GM19193 (cell line): ENCODE data around the gene ZNF213.

Source experiments
- POLR2A ChIP-seq: IDR thresholded peaks from 4 replicates; pipeline ENCODE4 v1.6.1; 2011; ENCODE audit not compliant: insufficient read depth, insufficient read length; ENCODE audit errors: extremely low read depth

The ZNF213 gene

DNA sequence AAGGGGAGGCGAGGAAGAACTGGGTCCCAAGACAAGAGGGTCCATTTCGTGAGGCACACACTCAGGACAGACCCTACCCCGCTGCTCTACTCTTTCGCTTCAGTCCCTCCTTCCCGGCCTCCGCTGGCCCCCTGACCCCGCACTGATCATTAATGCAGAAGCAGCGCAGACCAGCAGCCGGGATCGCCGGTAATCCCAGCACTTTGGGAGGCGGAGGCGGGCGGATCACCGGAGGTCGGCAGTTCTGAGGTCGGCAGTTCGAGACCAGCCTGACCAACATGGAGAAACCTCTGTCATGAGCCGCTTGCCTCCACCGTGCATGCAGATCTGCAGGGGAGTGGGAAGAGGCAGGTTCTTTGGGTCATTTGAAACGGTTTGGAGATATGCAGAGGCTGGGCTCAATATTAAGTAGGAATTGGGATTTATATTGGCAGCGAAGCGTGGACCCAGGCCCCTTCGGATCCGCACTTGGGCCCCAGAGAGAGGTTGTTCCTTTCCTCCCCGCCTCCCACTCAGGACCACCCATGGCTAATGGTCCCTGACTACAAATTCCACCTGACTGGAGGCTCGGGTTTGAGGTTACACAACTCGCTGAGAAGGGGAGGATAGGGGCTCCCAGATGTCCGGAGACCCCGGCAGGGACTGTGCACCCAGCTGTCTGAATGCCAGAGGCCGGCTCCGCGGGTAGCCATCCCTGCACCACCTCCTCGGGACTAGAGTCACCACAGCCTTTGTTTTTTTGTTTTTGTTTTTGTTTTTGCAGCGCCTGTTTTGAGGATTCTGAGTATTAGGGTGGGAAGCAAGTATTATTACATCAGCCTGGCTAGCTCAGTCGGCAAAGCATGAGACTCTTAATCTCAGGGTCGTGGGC lies 29.5 kb downstream of the ZNF213 start:
- no peak for TF ChIP-seq POLR2A

DNA sequence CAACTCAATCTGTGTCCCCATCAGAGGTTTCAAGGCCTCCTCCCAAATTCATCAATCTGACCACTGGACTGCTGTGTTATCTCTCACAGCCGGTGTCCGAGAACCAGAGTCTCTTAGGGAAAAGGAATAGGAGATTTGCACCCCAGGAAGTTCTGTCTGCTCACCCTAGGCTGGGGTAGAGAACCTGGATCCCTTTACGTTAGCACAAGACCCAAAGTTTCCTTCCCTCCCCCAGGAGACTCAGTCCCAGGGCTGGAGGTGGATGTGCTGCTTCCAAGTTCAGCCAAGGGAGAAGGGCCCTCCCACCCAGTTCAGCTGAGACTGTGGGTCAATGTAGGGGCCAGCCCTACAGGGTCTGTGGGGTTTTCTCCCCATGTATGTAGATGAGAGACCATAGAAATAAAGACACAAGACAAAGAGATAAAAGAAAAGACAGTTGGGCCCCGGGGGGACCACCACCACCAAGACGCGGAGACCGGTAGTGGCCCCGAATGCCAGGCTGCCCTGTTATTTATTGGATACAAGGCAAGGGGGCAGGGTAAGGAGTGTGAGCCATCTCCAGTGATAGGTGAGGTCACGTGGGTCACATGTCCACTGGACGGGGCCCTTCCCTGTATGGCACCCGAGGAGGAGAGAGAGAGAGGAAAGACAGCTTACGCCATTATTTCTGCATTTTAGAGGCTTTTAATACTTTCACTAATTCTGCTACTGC lies 30.4 kb downstream of the ZNF213 start:
- TF ChIP-seq POLR2A, result no peak

DNA sequence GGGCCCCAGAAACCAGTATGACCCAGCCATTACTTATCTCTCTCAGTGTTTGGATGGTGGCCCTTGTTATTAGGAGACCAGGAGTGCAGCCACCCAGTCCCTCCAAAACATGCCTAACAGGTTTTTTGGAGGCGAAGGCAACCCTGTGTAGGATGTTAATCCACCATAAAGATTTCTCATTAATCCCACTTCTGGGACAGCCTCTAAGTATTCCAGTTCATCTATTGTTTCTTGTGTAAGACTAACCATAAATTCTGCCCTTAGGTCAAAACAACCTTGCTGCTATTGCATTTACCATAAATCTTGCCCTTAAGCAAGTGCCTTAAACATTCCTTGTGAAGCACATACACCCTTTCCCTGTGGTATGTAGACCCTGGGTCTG lies 31.7 kb downstream of the ZNF213 start:
- TF ChIP-seq POLR2A, result no peak

DNA sequence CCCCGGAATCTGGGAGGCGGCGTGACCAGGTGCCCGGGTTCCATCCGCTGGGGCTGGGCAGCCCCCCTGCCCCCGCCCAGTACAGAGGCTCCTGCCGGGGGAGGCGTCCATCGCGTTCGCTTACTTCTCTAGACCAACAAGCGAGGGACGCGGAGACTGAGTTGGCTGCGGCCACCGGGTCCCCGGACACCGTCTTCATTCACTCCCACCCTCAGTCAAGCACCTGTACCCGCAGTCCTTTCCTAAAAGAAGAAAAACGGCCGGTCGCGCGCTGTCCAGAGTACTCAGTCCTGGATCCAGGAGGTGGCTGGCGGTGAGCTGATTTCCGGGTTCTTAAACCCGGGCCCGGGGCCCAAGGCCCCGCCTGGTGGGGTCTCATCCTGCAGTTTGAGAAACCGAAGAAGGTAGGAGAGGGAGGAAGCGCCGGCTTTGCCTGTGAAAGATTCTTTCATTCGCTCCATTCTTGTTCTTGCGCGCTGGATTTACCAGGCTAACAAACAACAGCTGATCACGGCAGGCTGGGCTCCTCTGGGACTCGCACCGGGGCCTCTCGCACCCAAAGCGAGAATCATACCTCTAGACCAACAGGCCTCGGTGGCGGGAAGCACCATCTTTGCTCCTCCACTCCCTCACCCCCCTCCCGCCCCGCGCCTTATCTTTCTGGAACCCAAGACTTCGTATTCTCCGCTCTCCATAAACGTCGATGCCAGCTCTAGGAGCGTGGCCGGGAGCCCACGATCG lies 35.8 kb downstream of the ZNF213 start:
- no peak for TF ChIP-seq POLR2A

DNA sequence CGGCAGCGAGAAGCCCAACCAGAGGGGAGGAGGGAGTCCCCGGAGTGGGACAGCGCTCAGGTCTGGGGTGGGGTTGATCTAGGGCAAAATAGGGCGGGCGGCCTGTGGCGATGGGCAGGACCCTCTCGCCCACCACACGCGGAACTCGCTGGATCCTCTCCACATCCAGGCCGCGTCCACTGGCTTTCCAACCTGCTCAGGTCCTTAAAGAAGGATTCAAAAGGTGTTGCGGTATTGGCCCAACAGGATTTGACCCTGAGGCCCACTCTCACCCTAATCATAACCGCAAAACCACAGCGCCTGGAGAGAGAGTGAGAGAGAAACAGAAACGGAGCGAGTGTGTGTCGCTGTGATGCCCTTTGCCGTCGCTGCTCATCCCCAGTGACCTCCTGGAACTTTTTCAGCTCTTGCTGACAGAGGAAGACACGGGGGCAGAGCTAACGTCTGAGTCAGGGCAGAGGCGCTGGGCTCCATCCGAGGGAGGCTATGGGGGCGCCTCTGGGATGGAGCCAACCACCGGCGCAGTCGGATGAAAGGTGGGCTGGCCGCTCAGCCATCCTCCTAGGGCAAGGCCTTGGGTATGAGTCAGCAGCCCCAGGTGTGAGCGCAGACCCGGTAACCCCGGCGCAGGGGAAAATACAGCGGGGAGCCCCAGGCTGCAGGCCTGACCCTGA lies 36.5 kb downstream of the ZNF213 start:
- TF ChIP-seq POLR2A, result peak; percentile 10

DNA sequence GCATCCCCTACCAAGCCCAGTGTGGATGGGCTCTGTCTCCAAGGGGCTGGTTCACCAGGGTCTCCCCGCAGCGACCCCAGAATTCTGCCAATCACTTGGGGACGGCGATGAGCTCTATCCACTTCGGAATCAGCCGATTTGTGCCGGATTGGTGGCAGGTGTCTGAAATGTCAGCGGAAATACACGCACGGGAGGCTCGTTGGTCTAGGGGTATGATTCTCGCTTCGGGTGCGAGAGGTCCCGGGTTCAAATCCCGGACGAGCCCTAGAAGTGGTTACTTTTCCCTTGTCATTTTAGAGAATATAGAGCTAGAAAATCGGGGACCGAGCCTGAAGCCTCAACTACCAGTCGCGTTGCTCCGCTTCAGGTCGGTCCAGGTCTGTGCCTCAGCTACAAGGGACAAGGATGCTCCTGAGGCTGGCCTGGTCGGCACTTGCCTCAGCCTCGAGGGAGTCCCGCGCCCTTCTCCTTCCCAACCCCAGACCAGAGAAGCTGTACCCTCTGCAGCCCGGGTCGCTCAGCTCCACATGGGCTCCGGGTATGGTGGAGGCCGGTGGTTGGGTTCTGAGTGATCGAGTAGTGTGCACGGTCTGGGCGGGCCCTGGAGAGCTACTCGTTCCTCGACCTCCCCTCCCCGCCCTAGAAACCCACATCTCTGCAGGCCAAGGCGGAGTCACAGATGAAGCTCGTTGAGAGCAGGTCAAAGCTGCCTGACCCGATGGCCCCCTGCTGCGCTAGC lies 37.2 kb downstream of the ZNF213 start:
- TF ChIP-seq POLR2A, result peak; percentile 17

DNA sequence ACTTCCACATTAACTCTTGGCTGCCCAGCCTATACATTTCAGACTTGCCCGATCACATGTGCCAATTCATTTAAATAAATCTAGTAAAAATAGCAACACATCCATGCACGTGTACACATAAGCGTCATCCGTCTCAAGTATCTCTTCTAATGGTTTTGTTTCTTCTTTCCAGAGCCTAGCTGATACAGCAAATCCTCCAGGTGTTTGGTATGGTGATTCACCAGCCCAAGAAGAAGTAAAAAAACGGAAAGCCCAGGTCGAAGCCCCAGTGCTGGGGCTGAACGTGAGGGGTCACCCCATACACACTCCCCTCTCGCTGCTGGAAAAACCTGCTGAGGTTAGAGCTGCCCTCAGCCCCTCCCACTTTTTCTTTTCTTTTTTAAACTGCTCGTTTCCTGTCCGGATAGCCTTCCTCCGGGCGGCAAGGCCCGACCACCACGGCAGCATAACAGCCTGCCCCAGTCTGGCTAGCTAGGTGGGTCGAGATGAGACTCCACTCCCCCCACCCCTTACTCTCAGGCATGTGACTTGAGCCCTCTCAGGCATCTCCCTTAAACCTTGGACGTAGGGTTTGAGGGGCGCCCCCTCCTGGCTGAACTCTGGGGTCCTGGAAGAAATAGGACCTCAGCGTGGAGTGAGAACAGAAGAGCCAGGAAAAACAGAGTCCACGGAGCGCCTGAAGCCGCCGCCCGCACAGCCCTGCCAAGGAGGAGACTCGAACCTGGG lies 39.2 kb downstream of the ZNF213 start:
- no peak for TF ChIP-seq POLR2A

DNA sequence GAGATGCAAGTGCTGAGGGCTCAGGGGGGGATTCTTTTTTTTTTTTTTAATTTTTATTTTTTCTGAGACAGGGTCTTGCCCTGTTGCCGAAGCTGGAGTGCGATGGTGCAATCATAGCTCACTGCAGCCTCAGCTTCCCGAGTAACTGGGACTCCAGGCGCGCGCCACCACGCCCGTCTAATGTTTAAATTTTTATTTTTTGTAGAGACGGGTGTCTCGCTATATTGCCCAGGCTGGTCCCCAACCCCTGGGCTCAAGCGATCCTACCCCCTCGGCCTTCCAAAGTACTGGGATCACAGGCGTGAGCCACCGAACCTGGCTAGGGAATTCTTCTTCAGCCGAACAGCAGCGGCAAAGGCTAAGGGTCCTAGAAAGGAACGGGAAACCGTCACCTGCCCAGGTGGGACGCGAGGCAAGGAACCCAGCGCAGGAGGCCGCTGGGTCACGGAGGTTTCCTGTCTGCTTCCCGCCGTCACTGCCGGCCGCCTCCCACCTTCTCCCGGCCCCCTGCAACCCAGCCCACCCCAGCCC lies 39.9 kb downstream of the ZNF213 start:
- TF ChIP-seq POLR2A, result no peak

DNA sequence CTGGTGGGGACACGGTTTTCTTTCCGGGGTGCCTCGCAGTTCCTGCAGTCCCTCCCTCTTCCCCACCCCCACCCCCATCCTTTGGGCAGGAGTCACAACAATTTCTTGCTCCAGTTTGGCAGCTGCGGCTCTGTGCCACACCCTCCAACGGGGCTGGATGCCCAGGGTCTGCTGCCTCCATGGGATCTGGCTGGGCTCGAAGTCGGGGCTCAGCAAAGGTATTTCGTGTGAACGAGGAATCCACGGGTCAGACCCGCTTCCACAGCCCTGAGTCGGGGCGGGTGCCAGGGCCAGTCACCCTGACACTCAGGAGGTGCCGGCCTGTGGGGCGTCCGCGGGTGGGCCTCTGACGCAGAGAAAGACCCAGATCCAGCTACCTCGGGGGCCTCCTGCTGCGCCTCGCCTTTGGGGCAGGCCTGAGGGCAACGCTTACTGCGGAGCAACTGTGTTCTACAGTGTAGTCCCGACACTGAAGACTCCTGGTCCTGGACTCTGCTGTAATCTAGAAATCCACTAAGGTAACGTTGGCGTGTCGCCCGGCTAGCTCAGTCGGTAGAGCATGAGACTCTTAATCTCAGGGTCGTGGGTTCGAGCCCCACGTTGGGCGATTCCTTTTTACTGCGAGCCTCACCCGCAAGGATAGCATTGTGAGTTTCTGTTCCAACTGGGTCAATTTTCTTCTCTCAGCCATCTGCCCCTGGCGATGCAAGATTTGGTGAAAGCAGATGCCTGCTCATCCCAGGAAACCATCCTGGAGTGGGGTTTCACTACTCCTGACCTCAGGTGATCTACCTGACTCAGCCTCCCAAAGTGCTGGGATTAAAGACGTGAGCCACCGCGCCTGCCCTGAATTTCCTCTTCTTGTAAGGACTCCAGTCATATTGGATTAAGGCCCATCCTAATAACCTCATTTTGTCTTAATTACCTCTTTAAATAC lies 40.6 kb downstream of the ZNF213 start:
- TF ChIP-seq POLR2A, result no peak

DNA sequence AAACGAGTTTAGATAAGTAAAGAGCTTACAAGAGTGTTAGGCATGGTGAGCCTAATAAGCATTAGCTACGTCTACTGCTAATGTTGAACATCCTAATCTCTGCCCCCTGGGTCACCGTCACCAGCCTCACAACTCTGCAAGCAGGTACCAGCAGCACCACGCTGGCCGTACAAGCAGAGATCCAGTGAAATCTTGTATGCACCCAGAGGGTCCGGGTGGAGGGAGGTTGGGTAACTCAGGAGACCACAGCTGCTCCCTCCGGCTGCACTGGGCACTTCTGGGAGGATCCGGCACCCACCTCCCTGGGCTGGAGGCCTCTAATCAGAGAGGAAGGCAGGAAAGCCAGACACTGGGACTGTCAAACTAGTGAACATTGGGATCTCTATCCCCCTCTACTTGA lies 44.8 kb downstream of the ZNF213 start:
- no peak for TF ChIP-seq POLR2A

DNA sequence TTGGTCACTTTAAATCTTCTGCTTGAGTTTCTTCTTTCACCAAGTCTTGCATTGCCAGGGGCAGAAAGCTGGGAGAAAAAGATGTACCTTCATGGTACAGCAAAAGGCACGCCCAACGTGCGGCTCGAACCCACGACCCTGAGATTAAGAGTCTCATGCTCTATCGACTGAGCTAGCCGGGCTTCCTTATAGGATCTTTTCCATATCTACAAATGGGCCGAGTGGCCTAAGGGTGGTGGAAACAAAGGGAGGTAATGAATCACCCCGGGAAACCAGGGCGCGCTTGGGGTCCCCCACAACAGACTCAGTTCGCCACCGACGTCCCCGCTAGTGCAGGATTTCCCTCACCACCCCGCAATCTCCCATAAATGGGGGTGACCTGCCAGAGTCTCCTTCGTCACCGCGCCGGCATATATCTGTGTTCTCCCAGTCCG lies 45.6 kb downstream of the ZNF213 start:
- no peak for TF ChIP-seq POLR2A
